Activated CD8-positive, alpha-beta T cell treated with anti-CD3 and anti-CD28 coated beads for 36 hours (primary cell): ENCODE measurements around the gene RS1. TPM values are rescaled to one million over a fixed set of nuclear protein-coding genes. Genes with fewer than 3 reads are reported as not detected.

Source experiments
- ATAC-seq: fragments of 200-7000 bp; cut with Tn5 transposase; one replicate; pipeline ENCODE4 v1.10.0; 2021; ENCODE audit warnings: mild to moderate bottlenecking, moderate library complexity
- CTCF ChIA-PET: fragments of 350-600 bp; sonication (Branson Sonifier 250); formaldehyde crosslinking; loops from one replicate; lab custom pipeline; 2021; ENCODE audit warnings: antibody characterized with exemption; lab: Charles Lee
- POLR2A ChIA-PET: fragments of 350-600 bp; sonication (Branson Sonifier 250); formaldehyde crosslinking; loops from one replicate; lab custom pipeline; 2021; ENCODE audit warnings: antibody characterized with exemption; lab: Charles Lee
- DNase-seq: peaks from one replicate; pipeline ENCODE4 v3.0.0-alpha.2; 2020
- H3K27ac Mint-ChIP-seq: one replicate; pipeline ENCODE4 v1.8.0; 2021; ENCODE audit warnings: mild to moderate bottlenecking, mixed read lengths
- H3K27me3 Mint-ChIP-seq: one replicate; pipeline ENCODE4 v1.8.0; 2021; ENCODE audit warnings: mixed read lengths
- H3K36me3 Mint-ChIP-seq: one replicate; pipeline ENCODE4 v1.8.0; 2021; ENCODE audit warnings: low read depth, mixed read lengths
- H3K4me1 Mint-ChIP-seq: one replicate; pipeline ENCODE4 v1.8.0; 2021; ENCODE audit warnings: low read depth, mixed read lengths
- H3K4me3 Mint-ChIP-seq: one replicate; pipeline ENCODE4 v1.8.0; 2021; ENCODE audit warnings: mild to moderate bottlenecking, moderate library complexity, mixed read lengths
- H3K9me3 Mint-ChIP-seq: one replicate; pipeline ENCODE4 v1.8.0; 2021; ENCODE audit warnings: mixed read lengths
- CTCF ChIP-seq: fragments of 200-600 bp; IDR thresholded peaks from one replicate; pipeline ENCODE4 v1.8.0; 2022; ENCODE audit warnings: antibody characterized with exemption, mild to moderate bottlenecking
- intact Hi-C: fragments of 100-400 bp; cut with micrococcal nuclease; formaldehyde crosslinking; loops from one replicate; pipeline ENCODE4 v1.10.0; 2022
- total RNA-seq, 2 experiments: library from RNA; stranded (reverse); gene quantifications; one replicate each; pipeline ENCODE4 v1.2.3, GENCODE V29; 2021

The RS1 gene
- total RNA-seq, 2 experiments from 2014 or later = not detected

DNA sequence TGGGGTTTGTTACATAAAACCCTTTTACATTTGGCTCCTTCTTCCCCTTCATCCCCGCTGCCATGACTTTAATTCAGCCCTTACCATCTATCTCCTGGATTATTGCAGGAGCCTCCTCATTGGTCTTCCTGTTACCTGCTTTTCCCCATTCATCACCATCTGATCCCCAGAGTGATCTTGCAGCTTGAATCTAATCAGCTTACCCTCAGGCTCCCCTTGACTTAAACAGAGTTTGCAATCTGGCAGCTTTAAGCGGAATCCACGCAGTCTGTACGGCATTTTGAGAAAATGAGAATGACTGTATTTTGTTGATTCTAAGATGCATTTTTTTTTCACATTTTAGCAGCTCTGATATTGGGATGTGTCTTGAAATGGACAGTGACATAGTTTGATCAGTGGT is 20.6 kb upstream of the RS1 start:
- Mint-ChIP-seq H3K27me3 (no peaks in the 10 kb centered on the region), H3K36me3 (no peaks in the 10 kb centered on the region), H3K4me3 (no peak overlapping the region), H3K9me3 (peaks cover 2% of the 10 kb centered on the region), H3K27ac (no peak overlapping the region), H3K4me1 (no peaks in the 10 kb centered on the region)
- CTCF ChIA-PET = no interaction called here
- TF ChIP-seq CTCF = no peak
- intact Hi-C loops = no loop called here
- no peak for ATAC-seq
- no peak for DNase-seq
- POLR2A ChIA-PET = no interaction called here

DNA sequence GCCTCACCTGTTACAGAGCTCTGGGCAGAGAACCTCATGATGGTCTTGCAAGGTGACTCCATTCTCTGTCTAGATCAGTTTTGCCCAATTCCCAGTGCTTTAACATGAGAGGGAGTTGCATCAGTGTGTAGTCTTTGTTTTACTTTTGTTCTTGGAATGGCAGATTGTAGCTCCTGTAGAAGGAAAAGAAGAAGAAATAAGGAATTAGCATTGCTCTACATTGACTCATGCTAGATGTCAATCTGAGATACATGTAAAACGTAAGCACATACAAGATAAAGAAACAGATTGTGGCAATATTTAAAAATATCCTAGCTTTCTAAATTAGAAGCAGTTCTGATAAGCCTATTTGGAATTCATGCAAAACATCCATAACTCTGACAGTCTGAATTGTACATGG is 19.5 kb upstream of the RS1 start:
- ATAC-seq (no peak), DNase-seq (no peak)
- Mint-ChIP-seq H3K27me3 (no peaks in the 10 kb centered on the region), H3K4me1 (no peaks in the 10 kb centered on the region), H3K27ac (no peak overlapping the region), H3K36me3 (no peaks in the 10 kb centered on the region), H3K4me3 (no peak overlapping the region), H3K9me3 (peaks cover 2% of the 10 kb centered on the region)
- ChIA-PET POLR2A (no interaction called here), CTCF (no interaction called here)
- intact Hi-C loops = no loop called here
- no peak for TF ChIP-seq CTCF

- H3K4me3 Mint-ChIP-seq = no peak overlapping the region
- POLR2A ChIA-PET = no interaction called here
- no peak overlapping the region for H3K27ac Mint-ChIP-seq
- DNase-seq (no peak), ATAC-seq (no peak)
- H3K36me3 Mint-ChIP-seq = no peaks in the 10 kb centered on the region
- H3K4me1 Mint-ChIP-seq = no peaks in the 10 kb centered on the region
- CTCF ChIA-PET = no interaction called here
- intact Hi-C loops = no loop called here
- no peaks in the 10 kb centered on the region for H3K27me3 Mint-ChIP-seq
- TF ChIP-seq CTCF = no peak
- no peaks in the 10 kb centered on the region for H3K9me3 Mint-ChIP-seq
Measured at GRCh38 chrX:18687856-18688495, 16.1 kb upstream of the RS1 start.

DNA sequence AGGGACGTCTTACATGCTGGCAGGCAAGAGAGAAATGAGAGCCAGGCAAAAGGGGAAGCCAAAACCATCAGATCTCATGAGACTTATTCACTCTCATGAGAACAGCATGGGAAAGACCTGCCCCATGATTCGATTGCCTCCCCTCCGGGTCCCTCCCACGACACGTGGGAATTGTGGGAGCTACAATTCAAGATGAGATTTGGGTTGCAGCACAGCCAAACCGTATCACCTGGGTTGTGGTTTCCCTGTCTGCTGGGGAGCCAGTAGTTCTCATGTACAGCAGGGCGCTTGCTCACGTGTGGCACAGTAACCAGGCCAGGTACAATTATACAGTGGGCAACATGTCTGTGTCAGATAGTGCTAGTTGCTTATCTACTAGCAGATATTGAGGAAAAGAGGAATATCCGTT is 11.1 kb upstream of the RS1 start:
- H3K4me3 Mint-ChIP-seq = no peak overlapping the region
- POLR2A ChIA-PET = no interaction called here
- DNase-seq = no peak
- H3K4me1 Mint-ChIP-seq = no peaks in the 10 kb centered on the region
- H3K27ac Mint-ChIP-seq = no peak overlapping the region
- CTCF ChIA-PET = no interaction called here
- no peaks in the 10 kb centered on the region for H3K36me3 Mint-ChIP-seq
- H3K9me3 Mint-ChIP-seq = no peaks in the 10 kb centered on the region
- ATAC-seq = no peak
- H3K27me3 Mint-ChIP-seq = no peaks in the 10 kb centered on the region
- intact Hi-C loops = no loop called here
- no peak for TF ChIP-seq CTCF

DNA sequence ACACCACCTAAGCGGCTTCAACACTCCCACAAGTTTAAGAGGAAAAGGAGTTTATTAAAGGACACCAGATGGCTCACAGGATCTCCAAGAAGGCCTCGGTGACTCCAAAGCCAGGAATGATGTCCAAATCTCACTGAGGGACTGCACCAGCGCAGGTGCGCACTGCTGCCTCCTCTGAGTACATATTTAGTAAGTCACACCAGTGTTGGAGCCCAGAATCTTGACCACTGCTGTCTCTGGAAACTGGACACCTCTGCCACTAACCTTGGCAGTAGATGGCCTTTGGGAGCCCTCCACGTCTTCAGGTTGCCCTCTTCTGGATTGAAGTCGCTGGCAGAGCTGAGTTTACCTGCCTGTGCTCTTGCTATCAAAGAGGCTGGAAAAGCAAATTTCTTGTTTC is 10.1 kb upstream of the RS1 start:
- ATAC-seq (no peak), DNase-seq (no peak)
- CTCF ChIA-PET = no interaction called here
- POLR2A ChIA-PET = no interaction called here
- Mint-ChIP-seq H3K36me3 (no peaks in the 10 kb centered on the region), H3K27me3 (no peaks in the 10 kb centered on the region), H3K9me3 (no peaks in the 10 kb centered on the region), H3K27ac (no peak overlapping the region), H3K4me3 (no peak overlapping the region), H3K4me1 (peaks cover 3% of the 10 kb centered on the region)
- TF ChIP-seq CTCF = no peak
- intact Hi-C loops = no loop called here
